ENCODE measurements around the gene ZSWIM9.
"Not testable (repeated sequence)": the region's sequence is repeated elsewhere in the genome, so short reads cannot be mapped to it uniquely, and the experiment has no call there.

ZSWIM9 gene

DNA sequence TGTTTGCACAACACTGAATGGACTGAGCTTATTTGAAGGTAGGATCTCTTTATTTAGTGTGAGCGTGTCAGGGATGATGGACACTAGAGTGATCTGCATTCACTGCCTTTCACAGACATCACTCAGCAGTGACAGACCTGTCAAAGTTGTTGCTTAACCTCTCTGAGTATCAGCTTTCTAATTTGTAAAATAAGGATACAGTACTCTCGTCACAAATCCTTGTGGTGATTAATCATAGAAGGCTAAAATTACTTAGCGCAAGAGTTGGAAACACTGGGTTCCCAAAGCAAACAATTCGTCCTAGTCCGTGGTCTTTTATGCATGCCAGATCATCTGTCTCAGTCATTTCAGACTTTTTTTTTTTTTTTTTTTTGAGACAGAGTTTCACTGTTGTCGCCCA is 68.6 kb downstream of the ZSWIM9 start:
- TF ChIP-seq, protein P1, sequence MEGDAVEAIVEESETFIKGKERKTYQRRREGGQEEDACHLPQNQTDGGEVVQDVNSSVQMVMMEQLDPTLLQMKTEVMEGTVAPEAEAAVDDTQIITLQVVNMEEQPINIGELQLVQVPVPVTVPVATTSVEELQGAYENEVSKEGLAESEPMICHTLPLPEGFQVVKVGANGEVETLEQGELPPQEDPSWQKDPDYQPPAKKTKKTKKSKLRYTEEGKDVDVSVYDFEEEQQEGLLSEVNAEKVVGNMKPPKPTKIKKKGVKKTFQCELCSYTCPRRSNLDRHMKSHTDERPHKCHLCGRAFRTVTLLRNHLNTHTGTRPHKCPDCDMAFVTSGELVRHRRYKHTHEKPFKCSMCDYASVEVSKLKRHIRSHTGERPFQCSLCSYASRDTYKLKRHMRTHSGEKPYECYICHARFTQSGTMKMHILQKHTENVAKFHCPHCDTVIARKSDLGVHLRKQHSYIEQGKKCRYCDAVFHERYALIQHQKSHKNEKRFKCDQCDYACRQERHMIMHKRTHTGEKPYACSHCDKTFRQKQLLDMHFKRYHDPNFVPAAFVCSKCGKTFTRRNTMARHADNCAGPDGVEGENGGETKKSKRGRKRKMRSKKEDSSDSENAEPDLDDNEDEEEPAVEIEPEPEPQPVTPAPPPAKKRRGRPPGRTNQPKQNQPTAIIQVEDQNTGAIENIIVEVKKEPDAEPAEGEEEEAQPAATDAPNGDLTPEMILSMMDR (conservative IDR thresholded peaks at IDR 0.05; ENCODE audit: low read length) = no peak
- no peak for DNase-seq (ENCODE audit: low read depth)
- H3K4me3 ChIP-seq (ENCODE audit: low read length) = no peak overlapping the region

DNA sequence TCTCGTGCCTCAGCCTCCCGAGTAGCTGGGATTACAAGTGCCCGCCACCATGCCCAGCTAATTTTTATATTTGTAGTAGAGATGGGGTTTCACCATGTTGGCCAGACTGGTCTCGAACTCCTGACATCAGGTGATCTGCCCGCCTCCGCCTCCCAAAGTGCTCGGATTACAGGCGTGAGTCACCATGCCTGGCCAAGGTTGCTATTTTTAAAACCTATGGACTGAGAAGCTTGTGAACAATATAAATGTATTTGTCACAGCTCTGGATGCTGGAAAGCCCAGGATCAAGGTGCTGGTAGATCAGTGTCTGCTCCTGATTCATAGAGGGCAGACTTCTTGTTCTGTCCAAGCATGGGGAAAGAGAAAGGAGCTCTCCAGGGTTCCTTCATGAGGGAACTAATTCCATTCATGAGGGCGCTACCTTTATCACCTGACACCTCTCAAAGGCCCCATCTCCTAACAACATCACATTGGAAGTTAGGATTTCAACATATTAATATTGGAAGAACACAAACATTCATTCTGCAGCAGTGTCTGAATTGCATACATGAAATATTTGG is 69.2 kb downstream of the ZSWIM9 start:
- H3K4me3 ChIP-seq (ENCODE audit: low read length) = no peak overlapping the region
- TF ChIP-seq, protein P1 (conservative IDR thresholded peaks at IDR 0.05; ENCODE audit: low read length) = no peak
- DNase-seq (ENCODE audit: low read depth) = no peak

DNA sequence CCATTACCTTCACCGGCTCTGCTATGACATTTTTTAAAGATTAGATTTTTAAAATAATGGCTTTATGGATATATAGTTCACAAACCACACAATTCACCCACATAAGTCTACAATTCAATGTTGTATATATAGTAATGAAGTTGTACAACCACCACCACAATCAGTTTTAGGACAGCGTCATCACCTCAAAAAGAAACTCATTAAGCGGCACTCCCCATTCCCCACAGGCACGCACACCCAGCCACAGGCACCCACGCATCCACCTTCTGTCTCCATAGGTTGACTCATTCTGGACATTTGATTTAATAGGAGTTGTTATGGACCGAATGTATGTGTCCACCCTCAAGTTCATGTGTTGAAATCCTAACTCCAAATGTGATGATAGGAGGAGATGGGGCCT is 71.3 kb downstream of the ZSWIM9 start:
- H3K4me3 ChIP-seq (ENCODE audit: low read length); DNase-seq (ENCODE audit: low read depth): not testable (repeated sequence)

DNA sequence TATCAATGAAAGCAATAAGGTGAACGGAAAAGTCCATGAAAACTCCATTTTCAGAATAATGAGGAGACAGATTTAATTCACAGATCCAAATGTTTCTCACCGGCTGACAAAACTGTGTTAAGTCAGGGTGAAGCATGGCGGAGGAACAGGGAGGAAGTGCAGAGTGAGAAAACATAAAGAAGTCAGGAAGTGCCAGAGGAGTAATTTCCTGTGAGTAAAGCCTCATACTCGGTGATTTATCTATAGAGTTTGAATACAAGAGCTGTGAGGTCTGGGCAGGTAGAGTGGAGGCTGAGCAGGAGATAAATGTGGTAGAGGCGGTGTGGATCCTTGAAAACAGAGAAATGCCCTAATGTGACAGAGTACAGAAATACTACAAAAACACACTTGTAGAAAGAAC is 73.8 kb downstream of the ZSWIM9 start:
- no peak overlapping the region for H3K4me3 ChIP-seq (ENCODE audit: low read length)
- DNase-seq (ENCODE audit: low read depth) = no peak
- TF ChIP-seq, protein P1 (conservative IDR thresholded peaks at IDR 0.05; ENCODE audit: low read length) = no peak

DNA sequence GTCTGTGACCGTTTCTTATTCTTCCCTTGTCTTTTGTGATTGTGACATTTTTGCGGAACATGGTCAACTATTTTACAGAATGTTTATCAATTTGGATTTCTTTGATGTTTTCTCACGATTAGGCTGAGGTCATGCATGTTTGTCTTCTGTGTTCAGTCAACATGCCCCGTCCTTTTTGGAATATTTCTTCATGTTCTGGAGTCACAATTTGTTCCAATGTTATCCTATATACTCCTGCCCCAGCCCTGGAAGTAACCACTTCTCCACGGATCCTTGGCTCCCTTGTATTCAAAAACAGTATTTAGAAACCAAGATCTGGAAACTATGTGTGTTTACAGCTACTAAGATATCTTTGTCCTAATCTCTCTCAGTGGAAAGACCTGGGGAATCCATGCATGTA is 75.6 kb downstream of the ZSWIM9 start:
- no peak overlapping the region for H3K4me3 ChIP-seq (ENCODE audit: low read length)

DNA sequence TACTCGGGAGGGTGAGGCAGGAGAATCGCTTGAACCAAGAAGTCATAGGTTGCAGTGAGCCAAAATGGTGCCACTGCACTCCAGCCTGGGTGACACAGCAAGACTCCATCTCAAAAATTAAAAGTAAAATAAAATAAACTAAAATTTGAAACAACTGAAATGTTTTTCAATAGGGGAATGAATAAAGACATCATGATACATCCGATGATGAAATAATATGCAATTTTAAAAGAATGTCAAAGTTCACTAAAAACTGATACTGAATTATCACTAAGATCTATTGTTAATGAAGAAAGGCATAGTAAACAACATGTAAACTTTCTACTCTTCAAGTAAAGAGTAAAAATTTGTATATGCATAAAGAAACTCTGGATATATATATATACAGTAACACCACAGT is 76.7 kb downstream of the ZSWIM9 start:
- TF ChIP-seq, protein P1 (conservative IDR thresholded peaks at IDR 0.05; ENCODE audit: low read length) = no peak
- H3K4me3 ChIP-seq (ENCODE audit: low read length) = no peak overlapping the region
- DNase-seq (ENCODE audit: low read depth) = no peak

More for the DNA sequence above, 75.6 kb downstream of the ZSWIM9 start:
- TF ChIP-seq, protein P1 (conservative IDR thresholded peaks at IDR 0.05; ENCODE audit: low read length) = no peak
- no peak for DNase-seq (ENCODE audit: low read depth)
